HepG2 (cell line): ENCODE results near the gene RGS19. TPM values are rescaled to one million over a fixed set of nuclear protein-coding genes. Genes with fewer than 3 reads are reported as not detected.

Experiments used
- ARNTL ChIP-seq: sonication (generic); formaldehyde crosslinking; IDR thresholded peaks from 2 replicates; pipeline ENCODE4 v1.4.0; 2020; ENCODE audit warnings: mild to moderate bottlenecking, missing genetic modification reagents
- CCAR2 ChIP-seq: fragments of 200-400 bp; formaldehyde crosslinking; optimal IDR thresholded peaks from 2 replicates; pipeline ENCODE3; 2018; ENCODE audit warnings: low read depth, mild to moderate bottlenecking, low read length, moderate library complexity
- CHD4 ChIP-seq: fragments of 200-600 bp; sonication (generic); IDR thresholded peaks from 2 replicates; pipeline ENCODE4 v1.7.0; 2017; ENCODE audit warnings: mild to moderate bottlenecking, low read length, borderline replicate concordance
- FOXJ3 ChIP-seq: sonication (generic); formaldehyde crosslinking; IDR thresholded peaks from 2 replicates; pipeline ENCODE4 v1.4.0; 2020; ENCODE audit warnings: missing genetic modification reagents, mild to moderate bottlenecking, borderline replicate concordance
- GABPB1 ChIP-seq: IDR thresholded peaks from 2 replicates; pipeline ENCODE4 v1.6.1; 2016; ENCODE audit warnings: mild to moderate bottlenecking, missing genetic modification reagents, moderate library complexity, missing compliant biosample characterization
- HMGA1 ChIP-seq: sonication (generic); formaldehyde crosslinking; conservative IDR thresholded peaks from 2 replicates; pipeline ENCODE4 v1.4.0; 2020; ENCODE audit warnings: missing genetic modification reagents
- JUNB ChIP-seq: sonication (generic); formaldehyde crosslinking; IDR thresholded peaks from 2 replicates; pipeline ENCODE4 v1.8.0; 2022; ENCODE audit warnings: missing genetic modification reagents, mild to moderate bottlenecking, borderline replicate concordance
- KAT7 ChIP-seq: IDR thresholded peaks from 2 replicates; pipeline ENCODE4 v1.6.1; 2018; ENCODE audit warnings: borderline replicate concordance, missing compliant biosample characterization
- KDM4B ChIP-seq: sonication (generic); formaldehyde crosslinking; IDR thresholded peaks from 2 replicates; pipeline ENCODE4 v1.4.0; 2020; ENCODE audit warnings: missing genetic modification reagents
- MED13 ChIP-seq: sonication (generic); formaldehyde crosslinking; IDR thresholded peaks from 2 replicates; pipeline ENCODE4 v1.5.0; 2020; ENCODE audit warnings: missing genetic modification reagents
- MEF2D ChIP-seq: sonication (generic); formaldehyde crosslinking; IDR thresholded peaks from 2 replicates; pipeline ENCODE4 v1.5.1; 2020; ENCODE audit warnings: mild to moderate bottlenecking, missing genetic modification reagents
- NFRKB ChIP-seq: fragments of 450-650 bp; IDR thresholded peaks from 2 replicates; pipeline ENCODE4 v1.6.1; 2017
- NPAS2 ChIP-seq: sonication (generic); formaldehyde crosslinking; IDR thresholded peaks from 2 replicates; pipeline ENCODE4 v1.8.0; 2022; ENCODE audit warnings: mild to moderate bottlenecking, missing genetic modification reagents, borderline replicate concordance
- PHB2 ChIP-seq: fragments of 450-650 bp; IDR thresholded peaks from 2 replicates; pipeline ENCODE4 v1.6.1; 2018; ENCODE audit not compliant: partially characterized antibody
- PRPF4 ChIP-seq: fragments of 200-400 bp; formaldehyde crosslinking; IDR thresholded peaks from 2 replicates; pipeline ENCODE4 v1.6.1; 2016; ENCODE audit warnings: low read length, low read depth; ENCODE audit not compliant: poor library complexity, severe bottlenecking
- RELA ChIP-seq: sonication (generic); formaldehyde crosslinking; IDR thresholded peaks from 2 replicates; pipeline ENCODE4 v1.4.0; 2020; ENCODE audit warnings: missing genetic modification reagents
- SMYD3 ChIP-seq: sonication (generic); formaldehyde crosslinking; IDR thresholded peaks from 2 replicates; pipeline ENCODE4 v1.8.1; 2023; ENCODE audit warnings: mild to moderate bottlenecking, missing genetic modification reagents
- SPEN ChIP-seq: sonication (generic); formaldehyde crosslinking; IDR thresholded peaks from 2 replicates; pipeline ENCODE4 v1.5.1; 2020; ENCODE audit warnings: low read depth, mild to moderate bottlenecking, missing genetic modification reagents
- TBL1XR1 ChIP-seq: fragments of 150-350 bp; IDR thresholded peaks from 2 replicates; pipeline ENCODE4 v1.6.1; 2014; ENCODE audit warnings: borderline replicate concordance, low read length; ENCODE audit not compliant: partially characterized antibody
- TBP ChIP-seq: sonication (generic); formaldehyde crosslinking; IDR thresholded peaks from 2 replicates; pipeline ENCODE4 v1.5.0; 2020; ENCODE audit warnings: missing genetic modification reagents
- TCF7 ChIP-seq: sonication (generic); IDR thresholded peaks from 2 replicates; pipeline ENCODE4 v1.6.1; 2016; ENCODE audit warnings: antibody characterized with exemption, low read depth
- THYN1 ChIP-seq: sonication (generic); formaldehyde crosslinking; IDR thresholded peaks from 2 replicates; pipeline ENCODE4 v1.8.1; 2023; ENCODE audit warnings: low read depth, mild to moderate bottlenecking, moderate library complexity, missing genetic modification reagents, borderline replicate concordance
- ZBTB20 ChIP-seq: sonication (generic); formaldehyde crosslinking; IDR thresholded peaks from 2 replicates; pipeline ENCODE4 v1.8.1; 2023; ENCODE audit warnings: missing genetic modification reagents, low read depth, mild to moderate bottlenecking, borderline replicate concordance
- ZBTB7B ChIP-seq: sonication (generic); formaldehyde crosslinking; IDR thresholded peaks from 2 replicates; pipeline ENCODE4 v1.4.0; 2020; ENCODE audit warnings: missing genetic modification reagents
- ZNF121 ChIP-seq: sonication (generic); formaldehyde crosslinking; IDR thresholded peaks from 2 replicates; pipeline ENCODE4 v1.5.0; 2020; ENCODE audit warnings: mild to moderate bottlenecking, missing genetic modification reagents
- ZNF205 ChIP-seq: IDR thresholded peaks from 2 replicates; pipeline ENCODE4 v1.6.1; 2018; ENCODE audit warnings: missing biosample characterization, missing genetic modification reagents
- ZNF235 ChIP-seq: sonication (generic); formaldehyde crosslinking; IDR thresholded peaks from 2 replicates; pipeline ENCODE4 v1.8.1; 2023; ENCODE audit warnings: mild to moderate bottlenecking, missing genetic modification reagents, borderline replicate concordance
- ZNF24 ChIP-seq: fragments of 450-650 bp; IDR thresholded peaks from 2 replicates; pipeline ENCODE4 v1.6.1; 2017; ENCODE audit warnings: antibody characterized with exemption, mild to moderate bottlenecking
- ZNF343 ChIP-seq: sonication (generic); formaldehyde crosslinking; IDR thresholded peaks from 2 replicates; pipeline ENCODE4 v1.4.0; 2020; ENCODE audit warnings: mild to moderate bottlenecking, missing genetic modification reagents
- ZNF530 ChIP-seq: sonication (generic); formaldehyde crosslinking; IDR thresholded peaks from 2 replicates; pipeline ENCODE4 v1.5.0; 2020; ENCODE audit warnings: low read depth, mild to moderate bottlenecking, missing genetic modification reagents
- ZNF652 ChIP-seq: IDR thresholded peaks from 2 replicates; pipeline ENCODE4 v1.6.1; 2016; ENCODE audit warnings: low read depth, borderline replicate concordance
- ZNF75D ChIP-seq: sonication (generic); formaldehyde crosslinking; IDR thresholded peaks from 2 replicates; pipeline ENCODE4 v1.8.1; 2023; ENCODE audit warnings: missing genetic modification reagents, mild to moderate bottlenecking, borderline replicate concordance
- polyA plus RNA-seq, 8 experiments: library from polyadenylated mRNA; depleted of rRNA in 3 of 8; stranded (reverse) in 7 of 8; unstranded in 1 of 8; fragments of >200 nt; fragmentation: Illumina TruSeq in 4 of 8; extraction: Trizol in 4 of 8; gene quantifications; 2 replicates each; pipeline versions ENCODE4 v1.2.1 to v1.2.3, GENCODE V29; 2011 to 2016; ENCODE audit warnings: low read depth in 4 of 8, missing spikeins in 1 of 8, mixed read lengths in 1 of 8; ENCODE audit not compliant: insufficient read depth in 1 of 8
- total RNA-seq, 5 experiments: library from RNA; depleted of rRNA; stranded (reverse); fragments of >200 nt; fragmentation: Illumina TruSeq; extraction: Trizol; gene quantifications; 2 replicates each; pipeline ENCODE4 v1.2.3, GENCODE V29; 2016; ENCODE audit warnings: low read depth in 1 of 5
- TF ChIP-seq, protein P1 (sequence below): sonication (generic); formaldehyde crosslinking; IDR thresholded peaks from 2 replicates; pipeline ENCODE4 v1.5.1; 2020; ENCODE audit warnings: missing genetic modification reagents, mild to moderate bottlenecking, borderline replicate concordance

The RGS19 gene
- total and polyA plus RNA-seq, 2 of the 13 experiments (the other 11 are each of a cell fraction or from before 2014, with no cell fraction given) = 10.7 to 11.9 TPM

DNA sequence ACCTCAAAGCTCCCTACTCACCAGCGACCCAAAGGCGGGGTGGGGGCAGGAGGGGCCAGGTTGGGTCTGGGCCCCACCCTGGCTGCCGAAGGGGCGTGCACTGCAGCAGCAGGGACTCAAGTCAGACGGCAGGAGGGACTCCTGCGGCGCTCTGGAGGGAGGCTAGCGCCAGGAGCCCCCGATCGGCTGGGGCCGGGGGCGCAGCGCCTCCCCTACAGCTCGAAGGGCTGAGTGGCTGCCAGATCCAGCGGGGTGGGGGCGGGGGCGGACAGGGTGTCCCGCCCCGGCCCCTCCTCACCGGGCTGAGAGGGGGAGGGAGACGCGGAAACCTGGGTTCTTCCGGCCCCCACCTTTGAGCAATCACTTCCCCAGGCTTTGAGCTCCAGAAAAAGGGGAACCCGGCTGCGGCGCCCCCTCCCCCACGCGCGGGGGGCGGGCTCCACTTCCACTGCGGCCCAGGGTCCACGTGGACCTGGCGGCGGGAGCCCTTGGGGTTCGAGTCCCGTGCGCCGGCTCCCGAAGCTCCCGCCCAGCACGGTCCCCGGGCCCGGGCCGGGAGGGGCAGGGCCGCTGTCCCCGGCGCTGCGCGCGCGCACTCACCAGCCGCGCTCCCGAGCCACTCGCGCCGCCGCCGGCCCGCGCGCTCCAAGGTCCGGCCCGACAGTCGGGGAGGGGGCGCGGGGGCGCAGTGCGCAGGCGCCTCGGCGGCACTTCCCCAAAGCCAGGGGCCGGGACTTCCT is at the start of gene RGS19 (continued):
- TF ChIP-seq TBP (CRISPR knock-in tag) (no peak; the same call in 1 of the 2 replicates), ZNF24 (no peak), FOXJ3 (no peak), PHB2 (no peak), ZNF530 (CRISPR knock-in tag) (no peak), ZBTB7B (no peak), ZNF205 (CRISPR knock-in tag) (peak; percentile 53; the same call in 1 of the 2 replicates), CHD4 (peak; percentile 70; the same call in 1 of the 2 replicates), ZNF121 (no peak), PRPF4 (no peak), NFRKB (no peak), NPAS2 (no peak), KDM4B (CRISPR knock-in tag) (peak; percentile 27; the same call in 1 of the 2 replicates), SPEN (CRISPR knock-in tag) (peak; percentile 56), TCF7 (no peak), TBL1XR1 (no peak), RELA (no peak), ZNF343 (CRISPR knock-in tag) (no peak), CCAR2 (no peak), MEF2D (no peak), KAT7 (CRISPR knock-in tag) (peak; percentile 29; the same call in 1 of the 2 replicates), ZNF75D (CRISPR knock-in tag) (no peak), MED13 (CRISPR knock-in tag) (0 out of 2 replicates have a peak, but pooled peaks have one; percentile 63), HMGA1 (CRISPR knock-in tag) (no peak), JUNB (CRISPR knock-in tag) (no peak), ZBTB20 (no peak; the same call in 1 of the 2 replicates), SMYD3 (no peak), GABPB1 (CRISPR knock-in tag) (peak; percentile 64; the same call in 1 of the 2 replicates), THYN1 (CRISPR knock-in tag) (no peak), ZNF235 (CRISPR knock-in tag) (no peak), ZNF652 (CRISPR knock-in tag) (no peak), ARNTL (no peak)
- TF ChIP-seq, protein P1, sequence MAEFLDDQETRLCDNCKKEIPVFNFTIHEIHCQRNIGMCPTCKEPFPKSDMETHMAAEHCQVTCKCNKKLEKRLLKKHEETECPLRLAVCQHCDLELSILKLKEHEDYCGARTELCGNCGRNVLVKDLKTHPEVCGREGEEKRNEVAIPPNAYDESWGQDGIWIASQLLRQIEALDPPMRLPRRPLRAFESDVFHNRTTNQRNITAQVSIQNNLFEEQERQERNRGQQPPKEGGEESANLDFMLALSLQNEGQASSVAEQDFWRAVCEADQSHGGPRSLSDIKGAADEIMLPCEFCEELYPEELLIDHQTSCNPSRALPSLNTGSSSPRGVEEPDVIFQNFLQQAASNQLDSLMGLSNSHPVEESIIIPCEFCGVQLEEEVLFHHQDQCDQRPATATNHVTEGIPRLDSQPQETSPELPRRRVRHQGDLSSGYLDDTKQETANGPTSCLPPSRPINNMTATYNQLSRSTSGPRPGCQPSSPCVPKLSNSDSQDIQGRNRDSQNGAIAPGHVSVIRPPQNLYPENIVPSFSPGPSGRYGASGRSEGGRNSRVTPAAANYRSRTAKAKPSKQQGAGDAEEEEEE = no peak
